Fibroblast of lung (primary cell): Measurements from ENCODE around the gene TMEM52B. TPM values are rescaled to one million over a fixed set of nuclear protein-coding genes. Genes with fewer than 3 reads are reported as not detected.
"Not testable (repeated sequence)": the region's sequence is repeated elsewhere in the genome, so short reads cannot be mapped to it uniquely, and the experiment has no call there.

ENCODE experiments used
- DNase-seq, 2 donors: peaks; one replicate each; pipeline versions ENCODE4 v3.0.0 to v3.0.0-alpha.2; 2010; ENCODE audit warnings: low read depth in 2 of 2
- H2AFZ ChIP-seq: 2 replicates; pipeline ENCODE4 v1.5.1; 2012; ENCODE audit warnings: low read length, control low read depth, inconsistent platforms
- H3K27ac ChIP-seq: 2 replicates; pipeline ENCODE4 v1.5.1; 2011; ENCODE audit warnings: low read length, control low read depth; ENCODE audit not compliant: insufficient read depth
- H3K27me3 ChIP-seq: 2 replicates; pipeline ENCODE4 v1.5.1; 2011; ENCODE audit warnings: mild to moderate bottlenecking, low read length; ENCODE audit not compliant: control insufficient read depth, insufficient read depth
- H3K36me3 ChIP-seq: 2 replicates; pipeline ENCODE4 v1.5.1; 2011; ENCODE audit warnings: low read length; ENCODE audit not compliant: control insufficient read depth, insufficient read depth
- H3K4me1 ChIP-seq: 2 replicates; pipeline ENCODE4 v1.5.1; 2011; ENCODE audit warnings: low read length; ENCODE audit not compliant: control insufficient read depth, insufficient read depth; ENCODE audit errors: extremely low read depth
- H3K4me2 ChIP-seq: 2 replicates; pipeline ENCODE4 v1.5.1; 2011; ENCODE audit warnings: low read length, control low read depth; ENCODE audit not compliant: insufficient read depth; ENCODE audit errors: extremely low read depth
- H3K4me3 ChIP-seq, 4 experiments: fragments of 200-600 bp in 1 of 4; sonication (generic) in 1 of 4; replicated peaks in 1 of 4; 2 replicates each; pipeline ENCODE4 v1.5.1; 2011 to 2016; ENCODE audit warnings: low read length in 4 of 4, low read depth in 3 of 4, mild to moderate bottlenecking in 3 of 4, control low read depth in 2 of 4, inconsistent platforms in 1 of 4, mixed read lengths in 1 of 4; ENCODE audit not compliant: insufficient read depth in 1 of 4; ENCODE audit errors: control extremely low read depth in 1 of 4
- H3K79me2 ChIP-seq: 2 replicates; pipeline ENCODE4 v1.5.1; 2012; ENCODE audit warnings: mild to moderate bottlenecking, low read length, inconsistent platforms; ENCODE audit not compliant: control insufficient read depth, insufficient read depth
- H3K9ac ChIP-seq: 2 replicates; pipeline ENCODE4 v1.5.1; 2011; ENCODE audit warnings: mild to moderate bottlenecking, low read length, control low read depth; ENCODE audit not compliant: insufficient read depth
- H3K9me3 ChIP-seq: 2 replicates; pipeline ENCODE4 v1.5.1; 2012; ENCODE audit warnings: low read depth, low read length; ENCODE audit not compliant: control insufficient read depth, insufficient read depth
- H4K20me1 ChIP-seq: 2 replicates; pipeline ENCODE4 v1.5.1; 2011; ENCODE audit warnings: low read length; ENCODE audit not compliant: control insufficient read depth, insufficient read depth; ENCODE audit errors: extremely low read depth
- EZH2 ChIP-seq: IDR thresholded peaks from 2 replicates; pipeline ENCODE4 v1.5.1; 2012; ENCODE audit warnings: low read length, control low read depth, mild to moderate bottlenecking; ENCODE audit errors: missing control alignments
- polyA plus RNA-seq, 2 donors: library from polyadenylated mRNA; depleted of rRNA in 1 of 2; stranded (reverse) in 1 of 2; unstranded in 1 of 2; fragments of >200 nt; gene quantifications; 2 replicates each; pipeline ENCODE4 v1.2.1, GENCODE V29; 2011 to 2012; ENCODE audit warnings: missing spikeins in 1 of 2
- total RNA-seq: library from RNA; depleted of rRNA; stranded (reverse); fragments of >200 nt; gene quantifications from 2 replicates; pipeline ENCODE4 v1.2.1, GENCODE V29; 2014
- TF ChIP-seq, protein P1 (sequence below), 2 donors: IDR thresholded peaks in 1 of 2; conservative IDR thresholded peaks in 1 of 2; 1 replicate in 1 of 2; 2 replicates in 1 of 2; pipeline ENCODE4 v1.5.1; 2011 to 2012; ENCODE audit warnings: low read length in 2 of 2, control low read depth in 1 of 2, inconsistent platforms in 1 of 2, low read depth in 1 of 2, mild to moderate bottlenecking in 1 of 2

TMEM52B gene
- total and polyA plus RNA-seq, 2 donors (not counting 1 experiment from before 2014, with no cell fraction given), result 0.50 to 5.7 TPM

DNA sequence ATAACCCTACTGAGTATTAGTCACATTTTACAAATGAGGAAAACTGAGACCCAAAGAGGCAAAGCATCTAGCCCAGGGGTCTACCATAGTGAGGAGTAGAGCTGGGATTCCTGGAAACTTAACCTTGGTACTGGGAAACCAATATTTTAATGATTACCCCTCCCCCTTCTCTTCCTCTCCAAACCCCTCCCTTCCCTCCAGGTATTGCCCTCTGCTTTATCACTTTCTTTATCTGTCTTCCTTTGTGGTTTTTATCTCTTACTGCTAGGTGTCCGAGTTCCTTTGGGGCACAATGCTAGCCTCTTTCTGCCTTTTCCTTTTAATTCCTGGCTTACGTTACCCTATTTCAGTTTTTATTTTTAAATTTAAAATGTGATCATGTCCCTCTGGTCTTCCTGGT, 36.6 kb downstream of the TMEM52B start:
- no peaks in the 10 kb centered on the region for H3K27me3 ChIP-seq
- peaks cover 2% of the 10 kb centered on the region for H3K36me3 ChIP-seq
- H3K79me2 ChIP-seq, result peaks cover 24% of the 10 kb centered on the region
- peak overlapping the region; percentile 96 to 100 (median 98) for H3K4me3 ChIP-seq
- no peaks in the 10 kb centered on the region for H3K9me3 ChIP-seq
- no peak overlapping the region for H2AFZ ChIP-seq
- H3K9ac ChIP-seq, result no peak overlapping the region
- H4K20me1 ChIP-seq, result peaks cover 4% of the 10 kb centered on the region
- DNase-seq, result no peak
- H3K4me1 ChIP-seq, result peaks cover 4% of the 10 kb centered on the region
- H3K27ac ChIP-seq, result peak overlapping the region; percentile 6
- peak overlapping the region; percentile 93 for H3K4me2 ChIP-seq
- TF ChIP-seq EZH2, result no peak
- TF ChIP-seq, protein P1, sequence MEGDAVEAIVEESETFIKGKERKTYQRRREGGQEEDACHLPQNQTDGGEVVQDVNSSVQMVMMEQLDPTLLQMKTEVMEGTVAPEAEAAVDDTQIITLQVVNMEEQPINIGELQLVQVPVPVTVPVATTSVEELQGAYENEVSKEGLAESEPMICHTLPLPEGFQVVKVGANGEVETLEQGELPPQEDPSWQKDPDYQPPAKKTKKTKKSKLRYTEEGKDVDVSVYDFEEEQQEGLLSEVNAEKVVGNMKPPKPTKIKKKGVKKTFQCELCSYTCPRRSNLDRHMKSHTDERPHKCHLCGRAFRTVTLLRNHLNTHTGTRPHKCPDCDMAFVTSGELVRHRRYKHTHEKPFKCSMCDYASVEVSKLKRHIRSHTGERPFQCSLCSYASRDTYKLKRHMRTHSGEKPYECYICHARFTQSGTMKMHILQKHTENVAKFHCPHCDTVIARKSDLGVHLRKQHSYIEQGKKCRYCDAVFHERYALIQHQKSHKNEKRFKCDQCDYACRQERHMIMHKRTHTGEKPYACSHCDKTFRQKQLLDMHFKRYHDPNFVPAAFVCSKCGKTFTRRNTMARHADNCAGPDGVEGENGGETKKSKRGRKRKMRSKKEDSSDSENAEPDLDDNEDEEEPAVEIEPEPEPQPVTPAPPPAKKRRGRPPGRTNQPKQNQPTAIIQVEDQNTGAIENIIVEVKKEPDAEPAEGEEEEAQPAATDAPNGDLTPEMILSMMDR (conservative IDR thresholded peaks at IDR 0.05 in 1 of 2, IDR thresholded peaks at IDR 0.05 in 1 of 2; ENCODE audit: low read depth in 1 of 2, low read length in 2 of 2), result no peak

DNA sequence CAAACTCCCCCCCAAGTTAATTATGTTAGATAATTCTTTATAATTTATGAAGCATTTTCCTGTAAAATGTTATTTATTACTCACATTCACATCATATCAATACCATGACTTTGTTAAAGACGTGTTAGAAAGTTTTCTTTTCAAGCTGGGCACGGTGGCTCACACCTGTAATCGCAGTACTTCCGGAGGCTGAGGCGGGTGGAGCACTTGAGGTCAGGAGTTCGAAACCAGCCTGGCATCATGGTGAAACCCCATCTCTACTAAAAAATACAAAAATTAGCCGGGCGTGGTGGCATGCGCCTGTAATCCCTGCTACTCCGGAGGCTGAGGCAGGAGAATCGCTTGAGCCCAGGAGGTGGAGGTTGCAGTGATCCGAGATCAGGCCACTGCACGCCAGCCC, 37.1 kb downstream of the TMEM52B start:
- DNase-seq, H3K36me3 ChIP-seq, H3K9ac ChIP-seq, H3K27ac ChIP-seq, H2AFZ ChIP-seq, H4K20me1 ChIP-seq, H3K4me1 ChIP-seq, H3K9me3 ChIP-seq, H3K4me2 ChIP-seq, H3K27me3 ChIP-seq: not testable (repeated sequence)
- peaks cover 24% of the 10 kb centered on the region for H3K79me2 ChIP-seq
- H3K4me3 ChIP-seq, result peak overlapping the region in 1 of 4 experiments; percentile 16

DNA sequence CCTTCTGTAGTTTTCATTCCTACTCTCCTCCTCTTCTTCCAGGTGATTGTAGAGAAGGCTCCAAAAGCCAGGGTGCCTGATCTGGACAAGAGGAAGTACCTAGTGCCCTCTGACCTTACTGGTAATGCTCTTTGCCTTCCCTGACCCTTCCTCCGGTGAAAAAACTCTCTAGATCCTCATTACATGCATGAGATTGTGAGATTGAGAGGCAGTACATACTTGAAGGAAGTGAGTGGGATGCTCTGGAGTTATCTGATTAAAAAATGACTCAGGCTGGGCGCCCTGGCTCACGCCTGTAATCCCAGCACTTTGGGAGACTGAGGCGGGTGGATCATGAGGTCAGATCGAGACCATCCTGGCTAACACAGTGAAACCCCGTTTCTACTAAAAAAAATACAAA, 39.2 kb downstream of the TMEM52B start:
- Histone ChIP-seq H3K9me3 (no peaks in the 10 kb centered on the region), H3K9ac (no peak overlapping the region), H3K4me1 (peaks cover 4% of the 10 kb centered on the region), H3K4me2 (no peak overlapping the region), H3K36me3 (peaks cover 8% of the 10 kb centered on the region), H2AFZ (no peak overlapping the region), H3K79me2 (peaks cover 24% of the 10 kb centered on the region), H3K4me3 (no peak overlapping the region), H3K27ac (no peak overlapping the region), H3K27me3 (no peaks in the 10 kb centered on the region), H4K20me1 (peaks cover 4% of the 10 kb centered on the region)
- TF ChIP-seq, protein P1 (conservative IDR thresholded peaks at IDR 0.05 in 1 of 2, IDR thresholded peaks at IDR 0.05 in 1 of 2; ENCODE audit: low read depth in 1 of 2, low read length in 2 of 2), result no peak
- no peak for TF ChIP-seq EZH2
- no peak for DNase-seq
